ENCODE measurements around the gene DENND1C.

- TF ChIP-seq EZH2phosphoT487 (IDR thresholded peaks at IDR 0.05), result no peak
- no peak for TF ChIP-seq CTCF (IDR thresholded peaks at IDR 0.05)
Measured at GRCh38 chr19:6529351-6529750, 47.8 kb upstream of the DENND1C start.

All from neural progenitor cell (in vitro differentiated cells).